ENCODE measurements around the gene RAPGEF5.

RAPGEF5 gene

DNA sequence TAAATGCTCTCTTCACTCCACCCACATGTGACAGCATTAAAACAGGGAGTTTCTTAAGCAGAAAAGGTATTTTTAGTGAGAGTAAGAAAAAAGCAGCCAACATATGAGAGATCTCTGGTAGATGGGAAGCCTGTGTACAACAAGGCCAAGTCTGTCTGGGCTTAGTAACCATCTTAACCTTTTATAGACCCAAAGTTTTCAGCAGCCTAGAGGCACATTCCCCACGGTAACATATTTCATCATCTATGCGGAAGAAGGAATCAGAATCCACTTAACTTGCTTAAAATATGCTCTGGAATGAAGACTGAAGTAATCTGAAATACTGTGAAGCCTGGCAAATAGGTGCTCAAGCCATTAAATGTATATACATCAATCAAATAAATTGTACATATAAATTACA is 127.8 kb downstream of the RAPGEF5 start:
- TF ChIP-seq, protein P1, sequence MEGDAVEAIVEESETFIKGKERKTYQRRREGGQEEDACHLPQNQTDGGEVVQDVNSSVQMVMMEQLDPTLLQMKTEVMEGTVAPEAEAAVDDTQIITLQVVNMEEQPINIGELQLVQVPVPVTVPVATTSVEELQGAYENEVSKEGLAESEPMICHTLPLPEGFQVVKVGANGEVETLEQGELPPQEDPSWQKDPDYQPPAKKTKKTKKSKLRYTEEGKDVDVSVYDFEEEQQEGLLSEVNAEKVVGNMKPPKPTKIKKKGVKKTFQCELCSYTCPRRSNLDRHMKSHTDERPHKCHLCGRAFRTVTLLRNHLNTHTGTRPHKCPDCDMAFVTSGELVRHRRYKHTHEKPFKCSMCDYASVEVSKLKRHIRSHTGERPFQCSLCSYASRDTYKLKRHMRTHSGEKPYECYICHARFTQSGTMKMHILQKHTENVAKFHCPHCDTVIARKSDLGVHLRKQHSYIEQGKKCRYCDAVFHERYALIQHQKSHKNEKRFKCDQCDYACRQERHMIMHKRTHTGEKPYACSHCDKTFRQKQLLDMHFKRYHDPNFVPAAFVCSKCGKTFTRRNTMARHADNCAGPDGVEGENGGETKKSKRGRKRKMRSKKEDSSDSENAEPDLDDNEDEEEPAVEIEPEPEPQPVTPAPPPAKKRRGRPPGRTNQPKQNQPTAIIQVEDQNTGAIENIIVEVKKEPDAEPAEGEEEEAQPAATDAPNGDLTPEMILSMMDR (IDR thresholded peaks at IDR 0.05; ENCODE audit: unreplicated experiment in 3 of 3) = no peak
- peaks cover 6% of the 10 kb centered on the region for H3K4me1 Mint-ChIP-seq
- H3K4me3 Mint-ChIP-seq = no peak overlapping the region
- no peaks in the 10 kb centered on the region for H3K36me3 Mint-ChIP-seq (ENCODE audit: low read depth)
- H3K27ac Mint-ChIP-seq = peak overlapping the region in 1 of 3 experiments; percentile 1
- H3K9me3 Mint-ChIP-seq = no peaks in the 10 kb centered on the region
- no peaks in the 10 kb centered on the region for H3K27me3 Mint-ChIP-seq (ENCODE audit: low read depth)

DNA sequence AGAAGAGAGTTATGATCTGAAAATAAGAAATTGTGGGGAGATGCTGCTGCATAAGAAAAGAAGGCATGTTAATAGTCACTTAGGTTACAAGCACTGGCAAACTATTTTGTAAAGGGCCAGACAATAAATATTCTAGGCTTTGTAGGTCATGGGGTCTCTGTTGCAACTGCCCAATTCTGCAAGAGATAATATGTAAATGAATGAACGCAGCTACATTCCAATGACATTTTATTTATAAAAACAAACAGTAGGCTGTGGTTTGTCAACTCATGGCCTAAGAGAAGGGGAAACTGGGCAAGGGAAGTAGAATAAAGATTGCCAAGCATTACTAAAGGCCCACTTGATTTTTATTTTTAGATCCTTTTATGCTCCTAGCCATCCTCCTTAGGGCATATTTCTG is 133.1 kb downstream of the RAPGEF5 start:
- Mint-ChIP-seq H3K36me3 (ENCODE audit: low read depth) (peaks cover 9% of the 10 kb centered on the region), H3K4me1 (peaks cover 17% of the 10 kb centered on the region)

DNA sequence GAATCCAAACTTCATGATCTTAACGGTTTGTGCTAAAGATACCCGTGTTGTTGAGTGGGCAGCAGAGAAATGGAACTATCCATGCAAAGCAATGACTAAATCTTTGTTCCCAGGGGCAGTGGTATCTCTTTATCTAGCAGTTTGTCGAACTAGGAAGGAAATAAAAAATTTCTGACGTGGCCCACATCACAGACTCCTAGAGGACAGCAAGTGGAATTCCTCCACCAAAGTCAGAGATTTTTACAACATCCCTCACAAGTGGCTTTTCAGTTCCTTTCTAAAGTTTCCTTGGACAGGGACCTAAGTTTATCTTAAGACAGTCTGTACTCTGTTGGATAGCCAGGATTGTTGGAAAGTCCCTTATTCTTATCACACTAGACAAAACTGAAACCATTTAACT is 136.0 kb downstream of the RAPGEF5 start:
- peaks cover 3% of the 10 kb centered on the region for H3K27me3 Mint-ChIP-seq (ENCODE audit: low read depth)
- TF ChIP-seq, protein P1 (IDR thresholded peaks at IDR 0.05; ENCODE audit: unreplicated experiment in 3 of 3) = no peak
- peaks cover 9% of the 10 kb centered on the region for H3K36me3 Mint-ChIP-seq (ENCODE audit: low read depth)
- peaks cover 22% of the 10 kb centered on the region for H3K4me1 Mint-ChIP-seq
- H3K9me3 Mint-ChIP-seq = peaks cover 12% of the 10 kb centered on the region
- H3K4me3 Mint-ChIP-seq = no peak overlapping the region
- peak overlapping the region; percentile 58 to 87 (median 78) for H3K27ac Mint-ChIP-seq

More for the DNA sequence above, 133.1 kb downstream of the RAPGEF5 start:
- no peak overlapping the region for H3K4me3 Mint-ChIP-seq
- peaks cover 3% of the 10 kb centered on the region for H3K27me3 Mint-ChIP-seq (ENCODE audit: low read depth)
- H3K27ac Mint-ChIP-seq = no peak overlapping the region
- TF ChIP-seq, protein P1 (IDR thresholded peaks at IDR 0.05; ENCODE audit: unreplicated experiment in 3 of 3) = no peak
- peaks cover 12% of the 10 kb centered on the region for H3K9me3 Mint-ChIP-seq

DNA sequence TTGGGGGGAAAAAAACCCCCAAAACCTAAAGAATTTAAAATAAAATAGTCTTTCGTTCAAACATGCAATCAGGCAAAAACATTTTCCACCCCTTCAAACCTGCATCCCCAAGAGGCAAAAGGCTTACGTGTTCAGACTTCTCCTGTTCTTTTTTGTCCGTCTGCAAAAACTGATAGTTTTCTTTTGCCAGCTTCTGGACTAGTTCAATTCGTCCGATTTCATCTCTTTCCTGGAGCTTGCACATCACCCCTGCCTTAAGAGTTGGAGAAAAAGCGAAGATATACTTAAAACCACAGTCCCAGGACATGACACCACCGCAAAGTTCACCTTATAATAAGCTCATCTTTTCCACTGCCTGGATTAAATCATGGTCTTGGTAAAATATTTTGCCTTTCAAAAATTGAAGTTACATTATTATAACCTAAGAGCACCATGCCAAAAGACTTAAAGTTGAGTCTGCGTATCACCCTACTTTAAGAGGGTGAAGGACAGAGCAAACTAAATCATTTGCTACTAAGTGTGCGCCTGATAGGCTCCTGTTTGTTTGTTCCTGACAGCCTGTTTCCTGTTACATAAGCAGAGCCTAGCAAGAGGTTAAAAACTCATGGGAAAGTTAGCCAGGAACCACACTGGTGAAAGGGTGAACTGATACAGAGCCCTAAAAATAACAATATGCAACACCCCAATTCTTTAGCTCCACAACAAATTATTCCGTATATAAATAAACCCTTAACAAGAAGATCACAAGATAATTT is 137.0 kb downstream of the RAPGEF5 start:
- peaks cover 9% of the 10 kb centered on the region for H3K36me3 Mint-ChIP-seq (ENCODE audit: low read depth)
- peak overlapping the region; percentile 50 to 75 (median 56) for H3K4me3 Mint-ChIP-seq
- peak overlapping the region; percentile 58 to 87 (median 78) for H3K27ac Mint-ChIP-seq
- H3K4me1 Mint-ChIP-seq = peaks cover 22% of the 10 kb centered on the region
- H3K9me3 Mint-ChIP-seq = peaks cover 12% of the 10 kb centered on the region
- TF ChIP-seq, protein P1 (IDR thresholded peaks at IDR 0.05; ENCODE audit: unreplicated experiment in 3 of 3) = no peak
- H3K27me3 Mint-ChIP-seq (ENCODE audit: low read depth) = peaks cover 3% of the 10 kb centered on the region

DNA sequence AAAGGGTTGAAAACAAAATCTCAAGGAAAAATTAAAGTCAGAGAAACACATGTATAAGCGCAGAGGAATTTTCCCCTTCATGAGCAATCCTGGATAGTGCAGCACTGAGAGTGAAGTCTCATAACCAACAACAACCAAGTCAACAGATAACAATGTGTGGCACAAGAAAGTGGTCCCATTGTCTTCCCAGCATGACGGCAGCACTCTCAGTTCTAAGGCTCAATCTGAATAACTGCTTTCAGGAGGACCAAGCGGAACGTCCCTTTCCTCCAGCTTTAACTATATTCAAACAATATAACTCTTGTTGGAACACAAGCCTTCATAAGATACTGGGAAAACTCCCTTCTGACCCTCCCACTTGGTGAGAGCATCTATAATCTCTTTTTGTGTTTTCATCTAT is 137.9 kb downstream of the RAPGEF5 start:
- Mint-ChIP-seq H3K4me1 (peaks cover 22% of the 10 kb centered on the region), H3K9me3 (peaks cover 12% of the 10 kb centered on the region), H3K27ac (peak overlapping the region; percentile 24 to 87 (median 67)), H3K36me3 (ENCODE audit: low read depth) (peaks cover 9% of the 10 kb centered on the region), H3K27me3 (ENCODE audit: low read depth) (peaks cover 3% of the 10 kb centered on the region), H3K4me3 (peak overlapping the region; percentile 34 to 69 (median 65))
- TF ChIP-seq, protein P1 (IDR thresholded peaks at IDR 0.05; ENCODE audit: unreplicated experiment in 3 of 3) = no peak
